ENCODE results near the gene COL9A3.

COL9A3 gene

DNA sequence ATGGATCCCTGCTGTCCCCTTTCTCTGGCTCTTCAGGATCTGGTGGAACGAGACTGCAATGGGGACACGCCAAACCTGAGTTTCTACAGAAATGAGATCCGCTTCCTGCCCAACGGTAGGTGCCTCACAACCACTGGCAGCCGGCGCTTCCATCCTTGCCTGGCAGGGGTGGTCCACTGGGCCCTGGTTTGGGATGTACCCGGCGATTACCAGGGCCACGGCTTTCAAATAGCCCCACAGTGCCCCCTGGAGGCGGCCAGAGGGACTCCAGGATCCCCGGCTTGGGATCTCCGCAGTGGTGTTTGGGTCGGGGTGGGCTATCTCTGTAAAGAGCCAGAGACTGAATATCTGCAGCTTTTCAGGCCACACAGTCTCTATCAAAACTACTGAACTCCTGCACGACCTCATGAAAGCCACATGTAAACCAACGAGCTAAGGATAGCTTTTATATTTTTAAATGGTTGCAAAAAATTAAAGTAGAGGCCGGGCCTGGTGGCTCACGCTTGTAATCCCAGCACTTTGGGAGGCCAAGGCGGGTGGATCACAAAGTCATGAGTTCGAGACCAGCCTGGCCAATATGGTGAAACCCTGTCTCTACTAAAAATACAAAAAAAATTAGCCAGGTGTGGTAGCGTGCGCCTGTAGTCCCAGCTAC, 8.5 kb upstream of the COL9A3 start:
- peak; percentile 95 for DNase-seq (ENCODE audit: insufficient read length, low spot score)

GRCh38 chr20:62809530-62810428, 7.1 kb upstream of the COL9A3 start:
- DNase-seq (ENCODE audit: insufficient read length, low spot score) (no peak), FAIRE-seq (peak; percentile 31)

More for the DNA sequence above, 8.5 kb upstream of the COL9A3 start:
- FAIRE-seq, result peak; percentile 58

GRCh38 chr20:62811320-62811719, 5.5 kb upstream of the COL9A3 start:
- FAIRE-seq (no peak), DNase-seq (ENCODE audit: insufficient read length, low spot score) (no peak)

GRCh38 chr20:62811720-62812119, 5.1 kb upstream of the COL9A3 start:
- DNase-seq (ENCODE audit: insufficient read length, low spot score), result no peak
- FAIRE-seq, result no peak

GRCh38 chr20:62812181-62812906, 4.5 kb upstream of the COL9A3 start:
- FAIRE-seq (no peak), DNase-seq (ENCODE audit: insufficient read length, low spot score) (no peak)

DNA sequence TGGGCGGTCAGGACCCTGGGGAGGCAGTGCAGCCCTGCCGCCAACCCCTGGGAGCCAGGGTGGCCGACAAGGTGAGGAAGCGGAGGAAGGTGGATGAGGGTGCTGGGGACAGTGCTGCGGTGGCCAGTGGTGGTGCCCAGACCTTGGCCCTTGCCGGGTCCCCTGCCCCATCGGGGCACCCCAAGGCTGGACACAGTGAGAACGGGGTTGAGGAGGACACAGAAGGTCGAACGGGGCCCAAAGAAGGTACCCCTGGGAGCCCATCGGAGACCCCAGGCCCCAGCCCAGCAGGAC, 4.0 kb upstream of the COL9A3 start:
- no peak for DNase-seq (ENCODE audit: insufficient read length, low spot score)
- no peak for FAIRE-seq

DNA sequence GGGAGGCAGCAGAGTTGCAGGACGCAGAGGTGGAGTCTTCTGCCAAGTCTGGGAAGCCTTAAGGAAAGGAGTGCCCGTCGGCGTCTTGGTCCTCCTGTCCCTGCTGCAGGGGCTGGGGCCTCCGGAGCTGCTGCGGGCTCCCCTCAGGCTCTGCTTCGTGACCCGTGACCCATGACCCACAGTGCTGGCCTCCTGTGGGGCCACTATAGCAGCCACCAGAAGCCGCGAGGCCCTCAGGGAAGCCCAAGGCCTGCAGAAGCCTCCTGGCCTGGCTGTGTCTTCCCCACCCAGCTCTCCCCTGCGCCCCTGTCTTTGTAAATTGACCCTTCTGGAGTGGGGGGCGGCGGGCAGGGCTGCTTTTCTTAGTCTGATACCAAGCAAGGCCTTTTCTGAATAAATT, 3.3 kb upstream of the COL9A3 start:
- DNase-seq (ENCODE audit: insufficient read length, low spot score) (no peak), FAIRE-seq (no peak)

DNA sequence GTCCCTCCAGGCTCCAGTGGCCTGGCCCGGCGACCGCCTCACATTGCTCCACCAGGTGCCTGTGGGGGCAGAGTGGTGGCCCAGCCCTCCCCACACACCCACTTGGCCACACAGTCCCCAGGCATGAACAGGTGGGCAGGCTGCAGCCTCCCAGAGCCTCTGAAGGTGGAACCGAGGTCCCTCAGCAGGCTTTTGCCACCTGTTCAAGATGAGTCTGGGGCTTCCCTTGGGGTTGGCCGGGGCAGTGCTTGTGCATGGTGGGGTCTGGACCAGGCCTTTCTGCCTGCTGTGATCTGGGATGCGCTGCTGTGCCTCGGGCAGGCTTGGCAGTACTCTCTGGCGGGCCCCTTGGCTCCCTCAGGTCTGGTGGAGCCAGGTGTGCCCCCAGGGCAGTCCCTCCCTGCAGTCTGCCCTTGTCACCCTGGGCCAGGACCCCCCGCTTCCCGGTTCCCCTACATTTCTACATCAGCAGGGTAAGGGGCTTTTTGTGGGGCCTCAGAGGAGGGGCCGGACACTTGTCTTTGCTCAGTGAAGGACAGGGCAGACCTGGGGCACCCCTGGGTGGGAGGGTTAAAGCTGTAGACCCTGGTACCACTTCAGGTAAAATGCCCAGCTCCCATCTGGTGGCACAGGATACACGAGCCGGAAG, 2.7 kb upstream of the COL9A3 start:
- DNase-seq (ENCODE audit: insufficient read length, low spot score) (no peak), FAIRE-seq (peak; percentile 38)

DNA sequence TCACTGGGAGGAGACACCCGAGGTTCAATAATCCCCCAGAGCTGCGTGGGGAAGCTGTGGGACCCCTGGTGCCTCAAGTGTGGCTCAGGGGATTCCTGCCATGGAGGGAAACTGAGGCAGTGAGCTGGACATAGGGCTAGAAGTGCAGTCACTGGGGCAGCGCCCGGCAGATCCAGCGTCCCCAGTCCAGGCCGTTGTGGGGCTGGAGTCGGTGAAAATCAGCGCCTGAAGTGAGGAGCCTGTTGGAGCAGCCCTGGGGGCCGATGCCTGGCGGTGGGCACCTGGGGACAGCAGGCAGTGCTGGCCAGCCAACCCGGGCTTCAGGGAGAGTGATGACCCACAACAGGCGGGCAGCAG, 2.2 kb upstream of the COL9A3 start:
- FAIRE-seq, result no peak
- no peak for DNase-seq (ENCODE audit: insufficient read length, low spot score)

- DNase-seq (ENCODE audit: insufficient read length, low spot score) (peak; percentile 85), FAIRE-seq (peak; percentile 90)
Observed at GRCh38 chr20:62815066-62815991, 1.5 kb upstream of the COL9A3 start.

- DNase-seq (ENCODE audit: insufficient read length, low spot score) (peak; percentile 64), FAIRE-seq (peak; percentile 9)
Observed at GRCh38 chr20:62816031-62816883, 593 bp upstream of the COL9A3 start.

GRCh38 chr20:62817975-62818591, 1.2 kb downstream of the COL9A3 start:
- FAIRE-seq, result no peak
- DNase-seq (ENCODE audit: insufficient read length, low spot score), result no peak

GRCh38 chr20:62818592-62819493, 2.0 kb downstream of the COL9A3 start:
- DNase-seq (ENCODE audit: insufficient read length, low spot score) (peak; percentile 96), FAIRE-seq (peak; percentile 69)

DNA sequence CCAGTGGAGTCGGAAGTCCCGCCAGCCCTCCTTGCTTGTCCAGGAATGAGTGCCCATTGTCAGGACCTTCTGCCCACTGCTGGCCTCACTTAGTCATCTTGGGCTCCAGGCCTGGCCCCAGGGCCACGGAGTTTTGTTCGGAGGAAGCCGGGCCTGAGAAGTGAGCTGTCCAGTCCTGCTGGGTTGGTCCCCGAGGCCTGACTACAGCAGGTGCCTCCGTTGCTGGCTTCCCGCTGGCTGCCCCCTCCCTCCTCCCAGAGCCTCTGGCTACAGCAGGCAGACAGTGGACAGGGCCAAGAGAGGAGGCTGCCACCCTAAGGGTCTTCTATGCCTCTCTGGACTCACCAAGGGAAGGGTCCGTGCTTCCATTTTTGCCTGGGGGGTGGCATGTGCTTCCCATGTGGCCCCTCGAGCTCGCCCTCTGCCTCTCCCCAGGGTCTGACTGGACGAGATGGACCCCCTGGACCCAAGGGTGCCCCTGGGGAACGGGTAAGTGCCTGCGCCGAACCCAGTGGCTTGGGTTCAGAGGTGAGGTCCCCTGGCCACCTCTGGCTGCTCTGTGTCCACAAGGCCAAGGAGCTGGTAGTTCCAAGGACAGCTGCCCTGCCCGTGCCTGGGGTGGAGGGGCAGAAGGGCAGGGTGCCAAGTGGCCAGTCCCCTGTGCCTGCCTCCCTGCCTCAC, 2.8 kb downstream of the COL9A3 start:
- no peak for DNase-seq (ENCODE audit: insufficient read length, low spot score)

DNA sequence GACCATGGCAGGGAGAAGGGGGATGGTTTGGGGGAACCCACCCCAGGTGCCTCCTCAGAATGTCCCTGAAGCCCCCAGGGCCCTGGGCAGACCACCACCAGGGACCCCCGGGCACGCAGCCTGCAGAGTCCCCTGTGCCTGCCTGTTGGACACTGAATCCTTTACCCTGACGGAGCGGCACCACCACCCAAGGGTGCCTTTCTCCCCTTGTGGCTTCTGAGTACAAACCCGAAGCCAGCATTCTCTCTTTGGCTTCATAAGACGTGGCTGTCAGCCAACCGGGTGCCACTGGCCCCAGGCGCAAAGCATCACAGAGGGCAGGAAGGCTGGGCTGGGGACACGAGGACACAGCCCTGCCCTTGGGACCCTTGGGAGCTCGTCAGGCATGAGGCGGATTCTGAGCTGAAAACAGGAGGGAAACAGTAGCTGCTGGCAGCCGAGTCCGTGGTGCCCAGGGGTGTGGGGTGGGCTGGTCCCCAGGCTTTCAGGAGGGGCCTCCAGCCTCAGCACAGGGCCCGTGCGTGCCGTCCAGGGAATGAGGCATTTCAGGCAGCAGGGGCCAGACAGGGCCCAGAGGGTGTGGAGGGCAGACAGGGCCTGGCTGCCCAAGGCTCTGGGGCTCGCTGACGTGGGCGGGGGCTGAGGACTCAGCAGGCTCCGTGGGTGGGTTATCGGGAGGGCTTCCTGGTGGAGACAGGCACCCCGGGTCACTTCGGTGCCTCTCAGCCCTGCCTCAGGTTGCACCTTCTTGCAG, 3.5 kb downstream of the COL9A3 start:
- DNase-seq (ENCODE audit: insufficient read length, low spot score), result no peak
- FAIRE-seq, result no peak

More for the DNA sequence above, 2.8 kb downstream of the COL9A3 start:
- FAIRE-seq, result no peak

GRCh38 chr20:62820962-62821725, 4.3 kb downstream of the COL9A3 start:
- no peak for FAIRE-seq
- DNase-seq (ENCODE audit: insufficient read length, low spot score), result no peak
